ENCODE results near the gene PPP4R1.
"Not testable (repeated sequence)": the region's sequence is repeated elsewhere in the genome, so short reads cannot be mapped to it uniquely, and the experiment has no call there.

The PPP4R1 gene, protein sequence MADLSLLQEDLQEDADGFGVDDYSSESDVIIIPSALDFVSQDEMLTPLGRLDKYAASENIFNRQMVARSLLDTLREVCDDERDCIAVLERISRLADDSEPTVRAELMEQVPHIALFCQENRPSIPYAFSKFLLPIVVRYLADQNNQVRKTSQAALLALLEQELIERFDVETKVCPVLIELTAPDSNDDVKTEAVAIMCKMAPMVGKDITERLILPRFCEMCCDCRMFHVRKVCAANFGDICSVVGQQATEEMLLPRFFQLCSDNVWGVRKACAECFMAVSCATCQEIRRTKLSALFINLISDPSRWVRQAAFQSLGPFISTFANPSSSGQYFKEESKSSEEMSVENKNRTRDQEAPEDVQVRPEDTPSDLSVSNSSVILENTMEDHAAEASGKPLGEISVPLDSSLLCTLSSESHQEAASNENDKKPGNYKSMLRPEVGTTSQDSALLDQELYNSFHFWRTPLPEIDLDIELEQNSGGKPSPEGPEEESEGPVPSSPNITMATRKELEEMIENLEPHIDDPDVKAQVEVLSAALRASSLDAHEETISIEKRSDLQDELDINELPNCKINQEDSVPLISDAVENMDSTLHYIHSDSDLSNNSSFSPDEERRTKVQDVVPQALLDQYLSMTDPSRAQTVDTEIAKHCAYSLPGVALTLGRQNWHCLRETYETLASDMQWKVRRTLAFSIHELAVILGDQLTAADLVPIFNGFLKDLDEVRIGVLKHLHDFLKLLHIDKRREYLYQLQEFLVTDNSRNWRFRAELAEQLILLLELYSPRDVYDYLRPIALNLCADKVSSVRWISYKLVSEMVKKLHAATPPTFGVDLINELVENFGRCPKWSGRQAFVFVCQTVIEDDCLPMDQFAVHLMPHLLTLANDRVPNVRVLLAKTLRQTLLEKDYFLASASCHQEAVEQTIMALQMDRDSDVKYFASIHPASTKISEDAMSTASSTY

DNA sequence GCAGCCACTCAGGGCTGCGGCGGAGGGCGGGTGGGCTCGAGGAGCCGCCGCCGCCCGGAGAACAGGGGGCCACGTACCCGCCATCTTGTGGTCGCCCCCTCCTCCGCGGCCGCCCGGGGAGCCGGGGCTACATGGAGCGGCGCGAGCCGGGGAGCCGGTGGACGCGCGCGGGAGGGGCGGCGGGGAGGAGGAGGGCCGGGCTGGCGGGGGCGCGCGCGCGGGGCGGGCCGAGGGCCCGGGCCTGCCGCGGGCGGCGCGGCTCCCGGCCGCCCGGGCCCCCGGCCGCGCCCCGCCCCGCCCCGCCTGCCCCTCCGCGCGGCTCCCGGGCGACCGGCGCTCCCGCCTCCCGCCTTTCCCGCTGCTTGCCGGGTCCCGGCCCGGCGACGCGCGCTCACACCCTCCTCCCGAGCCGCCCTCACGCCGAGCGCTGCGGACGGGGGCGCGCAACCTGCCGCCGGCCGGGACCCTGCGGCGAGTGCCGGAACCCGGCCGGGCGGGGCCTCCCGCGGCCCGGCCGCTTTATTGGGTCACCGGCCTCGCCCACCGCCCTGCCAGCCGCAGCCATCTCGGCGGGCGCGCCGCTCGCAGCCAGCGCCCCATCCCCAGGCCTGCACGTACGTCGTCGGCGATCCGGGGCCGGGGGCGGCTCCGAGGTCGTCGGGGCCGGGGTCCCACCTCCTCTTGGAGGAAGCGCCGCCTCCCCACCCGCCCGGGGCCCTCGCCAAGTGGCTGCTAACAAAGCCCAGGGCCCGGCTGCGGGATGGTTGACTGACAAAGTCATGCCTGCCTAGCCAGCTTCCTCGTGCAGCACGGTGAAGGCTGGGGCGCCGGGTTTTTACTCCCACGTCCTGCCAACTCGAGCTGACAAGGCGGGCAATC is at the start of gene PPP4R1:
Gene PPP4R1 (minus strand): TSS at position 159 of the 879 bp plus-strand sequence. CDS start 75 bp downstream, at position 84.
- peak; percentile 24 for DNase-seq

DNA sequence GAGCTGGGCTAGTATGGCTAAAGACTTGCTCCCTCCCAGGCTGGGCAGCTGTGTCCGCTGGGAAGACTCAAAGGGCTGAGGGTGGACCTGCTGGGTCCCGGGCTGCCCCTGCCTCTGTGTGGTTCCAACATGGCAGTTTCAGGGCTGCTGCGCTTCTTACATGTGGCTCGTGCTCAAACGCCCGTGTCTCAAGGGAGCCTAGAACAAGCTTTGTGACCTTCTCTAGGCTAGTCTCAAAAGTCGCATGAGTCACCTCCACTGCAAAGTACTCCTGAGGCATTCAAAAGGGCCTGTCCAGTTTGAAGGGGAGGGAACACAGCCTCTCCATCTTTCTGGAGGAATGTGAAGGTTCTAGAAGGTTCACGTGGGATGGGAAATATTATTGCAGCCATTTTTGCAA is 49.0 kb upstream of the PPP4R1 start:
- DNase-seq = no peak

DNA sequence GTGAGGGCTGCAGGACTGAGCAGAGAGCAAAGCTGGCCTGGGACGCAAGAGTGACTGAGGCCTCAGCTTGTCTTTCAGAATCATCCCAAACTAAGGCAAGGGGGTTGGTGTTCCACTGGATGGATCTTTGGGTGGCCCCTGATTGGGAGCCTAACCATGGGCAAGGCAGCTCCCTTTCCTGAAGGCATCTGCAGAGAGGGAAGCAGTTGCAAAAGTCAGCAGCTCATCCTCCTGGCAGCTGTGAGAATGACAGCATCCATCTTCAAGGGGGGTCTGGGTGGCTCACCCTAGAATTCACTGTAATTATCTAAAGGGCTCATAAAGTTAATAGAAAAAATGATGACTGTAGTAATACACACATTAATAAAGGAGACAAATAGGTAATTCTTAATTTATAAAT is 47.2 kb upstream of the PPP4R1 start:
- no peak for DNase-seq

DNA sequence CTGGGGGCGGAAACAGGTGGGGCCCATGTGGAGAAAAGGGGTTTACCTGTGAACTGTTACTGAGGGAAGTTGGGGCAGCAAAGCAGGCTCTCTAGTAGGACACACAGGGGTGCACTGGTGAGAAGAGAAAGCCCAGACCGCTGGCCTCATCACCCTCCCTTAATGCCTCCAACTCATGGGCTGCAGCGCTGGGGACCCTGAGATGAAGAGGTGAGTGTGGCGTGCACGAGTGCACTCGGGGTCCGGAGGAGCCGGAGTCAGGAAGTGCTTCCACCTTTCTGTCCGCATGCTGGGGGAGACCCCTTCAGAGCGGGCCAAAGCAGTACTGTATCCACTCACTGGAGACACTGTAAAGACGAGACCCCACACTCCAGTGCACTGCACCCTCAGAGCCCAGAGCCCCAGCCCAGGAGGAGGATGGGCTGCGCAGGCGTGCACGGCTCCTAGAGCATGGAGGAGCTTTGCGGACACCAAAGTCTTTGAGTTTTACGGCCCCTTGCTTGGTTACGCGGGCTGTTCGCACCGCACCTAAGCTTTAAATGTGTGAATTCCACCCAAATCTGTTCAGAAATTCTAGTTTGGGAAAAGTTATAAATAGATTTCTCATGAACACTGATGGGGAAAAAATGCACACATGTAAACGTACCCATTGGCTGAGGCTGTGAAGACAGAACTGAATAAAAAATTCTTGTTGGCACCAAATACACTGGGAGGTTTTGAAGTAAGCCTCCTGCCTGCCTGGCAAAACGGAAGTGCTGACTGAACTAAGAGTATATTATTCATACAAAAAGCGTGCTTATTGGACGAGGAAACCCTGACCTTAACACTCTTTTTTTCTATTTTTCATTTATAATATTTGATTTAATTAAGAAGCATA is 45.4 kb upstream of the PPP4R1 start:
- no peak for DNase-seq

DNA sequence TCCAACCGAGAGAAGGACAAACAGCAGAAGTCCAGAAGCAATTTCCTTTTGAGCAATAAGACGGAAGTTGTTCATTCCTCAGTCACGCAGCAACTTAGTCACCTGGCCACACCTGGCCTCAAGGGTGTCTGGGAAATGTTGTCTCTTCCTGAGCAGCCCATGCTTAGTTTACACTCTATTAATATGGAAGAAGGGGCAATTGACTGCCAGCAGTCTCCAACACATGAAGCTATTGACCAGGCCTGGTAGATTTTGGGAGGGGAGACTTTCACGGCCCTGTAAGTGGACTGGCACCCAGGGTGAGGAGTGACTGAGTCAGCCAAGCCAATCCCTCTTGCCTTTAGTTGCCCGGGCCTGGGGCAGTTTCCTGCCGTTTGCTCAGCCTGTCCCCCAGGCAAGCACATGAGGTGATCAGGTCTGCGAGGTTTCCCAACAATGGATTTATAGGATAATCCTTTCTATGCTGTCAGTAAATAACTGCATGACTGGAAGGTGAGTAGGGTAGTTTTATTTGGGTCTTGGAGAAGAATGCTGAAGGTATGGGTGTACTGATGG is 43.8 kb upstream of the PPP4R1 start:
- no peak for DNase-seq

DNA sequence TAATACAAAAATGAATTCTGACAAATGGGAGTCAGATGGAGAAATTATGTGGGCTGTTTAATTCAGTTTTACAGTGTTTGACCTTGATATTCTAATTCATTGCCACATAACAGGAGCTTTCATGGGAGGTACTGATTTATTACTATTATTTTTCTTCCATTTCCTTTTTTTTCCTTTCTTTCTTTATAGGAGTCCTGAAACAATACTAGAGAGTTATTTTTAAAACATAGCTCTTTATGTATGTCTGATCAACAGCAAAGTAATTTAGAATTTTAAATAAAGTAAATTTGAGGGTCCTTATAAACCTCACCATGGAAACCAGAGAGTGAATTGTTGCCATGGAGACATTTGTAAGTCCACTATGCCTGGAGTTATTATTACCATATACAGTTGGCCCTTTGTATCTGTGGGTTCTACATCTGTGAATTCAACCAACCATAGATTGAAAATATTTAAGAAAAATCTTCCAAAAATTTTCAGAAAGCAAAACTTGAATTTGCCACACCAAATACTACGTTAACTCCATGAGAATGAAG is 40.9 kb upstream of the PPP4R1 start:
- DNase-seq = no peak

DNA sequence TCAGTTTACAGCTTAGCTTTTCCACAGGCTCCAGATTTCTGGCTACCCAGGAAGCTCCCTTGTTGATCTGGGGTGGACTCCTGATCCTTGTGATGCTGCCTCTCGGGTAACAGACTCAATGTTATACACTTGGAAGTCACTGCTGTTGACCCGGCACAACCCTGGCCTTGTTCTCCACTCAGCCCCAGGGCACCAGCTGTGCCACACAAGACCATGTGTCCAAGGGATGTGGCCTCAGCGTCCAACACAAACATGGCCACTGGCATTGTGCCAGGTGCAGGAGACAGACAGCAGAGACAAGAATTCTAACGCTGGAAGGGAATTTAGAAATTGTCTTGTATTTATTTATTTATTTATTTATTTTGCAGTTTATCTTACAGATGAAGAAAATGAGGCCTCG is 39.0 kb upstream of the PPP4R1 start:
- no peak for DNase-seq

DNA sequence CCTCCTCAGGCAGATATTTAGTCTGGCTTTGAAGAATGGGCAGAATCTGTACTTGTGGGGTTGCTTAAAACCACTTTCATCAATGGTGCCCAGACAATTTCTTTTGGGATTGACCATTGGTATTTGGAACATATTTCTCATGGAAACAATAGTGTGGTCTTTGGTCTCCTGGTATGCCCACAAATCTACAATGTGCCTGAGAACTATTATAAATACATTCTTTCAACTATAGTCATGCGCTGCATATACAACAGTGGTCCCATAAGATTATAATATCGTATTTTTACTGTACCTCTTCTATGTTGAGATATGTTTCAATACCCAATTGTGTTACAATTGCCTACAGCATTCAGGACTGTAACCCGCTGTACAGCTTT is 34.8 kb upstream of the PPP4R1 start:
- DNase-seq = no peak

DNA sequence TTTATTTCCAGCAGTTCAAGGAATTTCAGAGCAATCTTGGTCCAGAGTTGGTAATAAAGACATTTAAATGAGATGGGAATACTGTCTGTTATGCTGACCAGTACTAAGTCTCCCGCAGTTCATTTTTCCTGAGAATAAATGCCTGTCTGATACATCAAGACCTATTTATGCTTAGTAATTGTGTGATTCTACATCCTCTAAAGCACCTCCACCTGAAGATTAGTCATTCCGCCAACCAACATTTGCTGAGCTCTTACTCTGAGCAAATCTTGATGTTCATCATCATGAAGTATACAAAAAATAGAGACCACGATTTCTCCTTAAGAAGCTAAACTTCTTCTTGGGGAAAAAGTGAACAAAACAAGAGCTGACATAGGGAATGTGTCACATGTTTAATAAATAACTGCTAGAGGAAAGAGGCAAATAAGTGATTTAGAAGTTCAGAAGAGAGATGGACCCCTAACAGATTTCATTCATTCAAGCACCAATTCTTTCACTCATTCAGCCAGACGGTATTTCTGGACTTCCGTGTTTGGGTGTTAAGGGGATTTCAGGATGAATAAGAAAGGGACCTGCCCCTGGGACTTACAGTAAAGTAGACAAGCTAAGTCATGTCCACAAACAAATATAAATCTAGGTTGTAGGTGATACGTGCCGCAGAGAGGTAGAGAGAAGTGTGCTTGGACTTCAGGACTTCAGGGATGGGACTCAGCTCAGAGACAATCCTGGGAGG is 34.2 kb upstream of the PPP4R1 start:
- DNase-seq = no peak

DNA sequence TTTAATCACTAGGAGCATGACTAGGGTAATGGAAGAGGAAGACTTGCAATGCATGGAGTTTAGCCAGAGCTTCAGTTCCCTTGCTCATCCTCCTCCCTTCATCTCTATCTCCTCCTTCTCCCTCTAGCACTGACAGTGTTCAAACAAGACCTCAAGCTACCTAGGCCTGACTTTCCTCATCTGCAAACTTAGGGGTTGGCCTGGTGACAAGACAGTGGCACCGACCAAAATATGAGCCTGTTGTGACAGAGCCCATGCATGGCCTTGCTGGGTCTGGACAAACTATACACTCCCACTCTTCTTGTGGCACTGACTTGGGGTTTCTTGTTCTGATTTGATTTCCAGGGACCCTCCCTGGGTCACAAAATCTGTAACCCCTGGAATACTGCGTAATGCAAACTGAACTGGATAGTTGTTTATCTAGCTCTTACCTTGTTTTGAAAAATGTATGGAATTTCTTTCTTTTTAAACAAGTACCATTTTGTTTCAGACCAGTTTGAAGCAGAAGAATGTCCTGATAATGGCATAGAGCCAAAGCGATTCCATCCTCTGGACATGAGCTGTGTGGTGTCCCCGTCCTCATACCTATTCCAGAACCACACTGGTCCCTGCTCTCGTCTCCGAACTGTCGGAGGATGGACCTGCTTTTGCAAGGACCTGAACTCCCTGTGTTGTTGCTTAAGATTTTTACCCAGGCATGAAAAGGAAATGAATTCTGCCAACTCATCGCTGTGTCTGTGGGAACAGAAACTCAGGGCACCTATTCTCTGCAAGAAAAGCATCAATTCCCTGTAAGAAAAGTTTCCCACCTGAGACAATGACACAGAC is 33.4 kb upstream of the PPP4R1 start:
- no peak for DNase-seq

DNA sequence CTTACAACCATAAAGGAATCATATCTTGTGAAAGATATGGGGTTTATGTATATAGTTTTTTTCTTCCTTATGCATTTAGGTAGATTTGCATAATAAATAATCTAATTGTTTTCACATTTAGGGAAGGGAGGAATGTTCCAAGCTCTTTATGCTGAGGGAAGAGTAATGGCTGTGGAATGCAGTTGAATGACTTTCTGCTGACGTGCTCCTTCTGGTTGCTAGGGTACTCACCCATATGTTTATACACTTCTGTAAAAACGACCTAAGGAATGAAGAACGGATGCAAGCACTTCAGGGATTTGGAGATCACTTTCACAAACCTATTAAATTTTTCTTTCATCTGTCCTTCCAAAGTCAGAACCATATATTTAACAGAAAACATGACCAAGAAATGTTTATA is 29.2 kb upstream of the PPP4R1 start:
- DNase-seq = no peak

DNA sequence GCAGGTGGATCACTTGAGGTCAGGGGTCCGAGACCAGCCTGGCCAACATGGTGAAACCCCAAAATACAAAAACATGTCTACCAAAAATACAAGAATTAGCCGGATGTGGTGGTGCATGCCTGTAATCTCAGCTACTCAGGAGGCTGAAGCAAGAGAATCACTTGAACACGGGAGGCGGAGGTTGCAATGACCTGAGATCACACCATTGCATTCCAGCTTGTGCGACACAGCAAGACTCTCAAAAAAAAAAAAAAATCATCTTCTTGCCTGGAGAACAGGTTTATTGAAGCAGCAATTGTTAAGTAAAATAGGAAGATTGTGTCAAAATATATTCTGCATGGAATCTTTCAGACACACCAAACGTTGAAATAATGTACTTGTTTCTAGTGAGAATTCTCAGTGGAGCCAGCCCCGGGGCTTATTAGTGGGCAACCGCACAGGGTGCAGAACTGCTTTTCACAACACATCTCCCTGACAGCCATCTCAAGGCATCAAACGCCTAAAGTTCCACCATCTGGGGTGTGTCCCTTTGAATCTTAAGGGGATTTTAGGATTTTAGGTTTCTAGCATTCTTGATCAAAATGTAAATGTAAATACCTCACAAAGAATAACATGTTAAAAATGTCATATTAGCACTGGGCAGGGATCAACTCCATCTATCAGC is 28.6 kb upstream of the PPP4R1 start:
- no peak for DNase-seq

DNA sequence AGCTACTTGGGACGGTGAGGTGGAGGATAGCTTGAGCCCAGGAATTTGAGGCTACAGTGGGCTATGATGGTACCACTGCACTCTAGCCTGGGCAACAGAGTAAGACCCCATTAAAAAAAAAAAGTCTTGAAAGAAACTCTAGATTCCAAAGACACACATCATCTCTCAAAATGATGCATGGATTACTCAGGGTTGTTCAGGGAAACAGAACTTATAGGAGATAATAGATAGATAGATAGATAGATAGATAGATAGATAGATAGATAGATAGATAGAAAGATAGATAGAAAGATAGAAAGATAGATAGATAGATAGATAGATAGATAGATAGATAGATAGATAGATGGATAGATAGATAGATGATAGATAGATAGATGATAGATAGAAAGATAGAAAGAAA is 26.7 kb upstream of the PPP4R1 start:
- DNase-seq = not testable (repeated sequence)

DNA sequence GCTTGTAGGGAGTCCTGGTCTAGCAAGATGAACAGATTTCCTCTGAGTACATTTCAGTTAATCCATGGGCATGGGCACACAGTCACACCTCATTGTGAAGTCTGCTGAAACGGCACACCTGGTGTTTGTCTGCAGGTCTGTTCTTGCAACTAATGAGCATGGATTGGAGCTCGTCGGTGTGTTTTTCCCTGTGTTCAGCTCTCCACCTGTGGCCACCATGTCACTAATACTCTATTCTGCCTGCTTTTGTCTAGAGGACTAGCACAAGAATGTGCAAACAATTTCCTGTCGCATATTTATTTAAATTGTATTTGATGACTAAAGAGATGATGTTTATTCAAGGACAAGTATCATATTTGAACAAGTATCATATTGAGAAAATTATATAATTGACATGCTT is 24.5 kb upstream of the PPP4R1 start:
- no peak for DNase-seq

DNA sequence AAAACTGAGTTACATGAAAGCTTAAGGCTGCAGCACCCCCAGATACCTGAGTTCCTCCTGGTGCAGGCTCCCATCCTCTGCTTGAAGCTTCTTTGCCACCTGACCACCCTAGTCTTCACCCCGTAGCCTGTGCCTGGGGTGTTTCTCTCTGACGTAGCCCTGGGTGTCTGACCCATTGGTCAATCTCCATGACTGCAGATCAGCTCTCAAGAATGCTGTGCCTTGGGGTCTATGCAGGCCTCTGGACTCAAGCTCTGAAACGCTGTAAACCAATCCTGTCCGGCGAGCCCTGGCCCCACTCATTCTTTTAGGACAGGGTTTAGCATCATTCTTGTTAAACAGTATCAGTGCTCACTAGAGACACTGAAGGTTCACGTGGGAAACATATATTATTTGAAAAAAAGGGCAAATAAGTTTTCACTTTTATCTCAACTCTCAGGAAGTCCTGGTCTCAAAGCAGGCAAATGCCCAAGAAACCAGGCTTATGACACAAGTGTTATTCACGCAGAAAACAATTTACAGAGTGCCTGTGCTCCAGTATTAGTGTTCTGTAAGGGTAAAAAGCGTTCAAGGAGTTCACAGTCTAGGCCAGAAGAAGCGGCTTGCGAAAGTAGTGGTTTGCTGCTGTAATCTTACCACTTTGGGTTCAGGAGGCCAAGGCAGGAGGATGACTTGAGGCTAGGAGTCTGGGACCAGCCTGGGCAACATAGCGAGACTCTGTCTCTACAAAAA is 22.8 kb upstream of the PPP4R1 start:
- no peak for DNase-seq

DNA sequence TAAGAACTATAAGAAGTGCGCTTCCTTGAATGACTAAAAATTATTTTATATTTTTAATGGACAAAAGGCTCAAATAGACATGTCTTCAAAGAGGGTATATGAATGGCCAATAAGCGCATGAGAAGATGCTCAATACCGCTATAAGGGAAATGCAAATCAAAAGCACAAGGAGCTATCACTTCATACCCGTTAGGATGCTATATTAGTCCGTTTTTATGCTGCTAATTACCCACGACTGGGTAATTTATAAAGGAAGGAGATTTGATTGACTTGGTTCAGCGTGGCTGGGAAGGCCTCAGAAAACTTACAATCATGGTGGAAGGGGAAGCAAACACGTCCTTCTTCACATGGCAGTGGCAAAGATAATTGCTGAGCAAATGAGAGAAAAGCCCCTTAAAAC is 20.5 kb upstream of the PPP4R1 start:
- DNase-seq = no peak

DNA sequence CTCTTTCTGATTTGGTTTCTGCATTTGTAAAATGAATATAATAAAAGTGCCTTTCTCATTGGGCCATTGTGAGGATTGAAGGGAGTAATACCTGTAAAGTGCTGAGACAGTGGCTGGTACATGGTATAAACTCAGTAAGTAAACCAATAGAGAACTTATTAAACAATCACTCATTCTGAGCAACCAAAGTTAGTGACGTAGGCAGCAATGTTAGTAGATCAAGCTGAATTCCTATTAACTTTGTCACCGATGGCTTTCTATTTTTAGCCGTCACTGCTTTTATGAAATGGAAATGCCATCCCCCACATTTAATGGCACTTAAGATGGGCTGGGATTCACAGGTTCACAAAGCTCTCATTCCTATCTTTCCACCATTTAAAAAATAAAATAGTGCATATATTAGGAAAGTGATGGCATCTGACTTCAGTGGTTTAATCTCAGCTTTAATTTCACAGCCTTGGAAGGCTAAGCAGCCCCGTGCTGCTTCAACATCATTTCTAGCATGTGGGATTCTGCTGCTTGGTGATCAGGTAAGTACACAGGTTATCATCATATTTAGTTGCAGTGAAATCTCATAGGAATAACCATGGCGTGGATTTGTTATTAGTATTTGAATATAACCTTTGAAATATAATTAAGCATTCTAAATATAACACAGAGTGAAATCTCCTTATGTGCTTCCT is 17.6 kb upstream of the PPP4R1 start:
- no peak for DNase-seq

DNA sequence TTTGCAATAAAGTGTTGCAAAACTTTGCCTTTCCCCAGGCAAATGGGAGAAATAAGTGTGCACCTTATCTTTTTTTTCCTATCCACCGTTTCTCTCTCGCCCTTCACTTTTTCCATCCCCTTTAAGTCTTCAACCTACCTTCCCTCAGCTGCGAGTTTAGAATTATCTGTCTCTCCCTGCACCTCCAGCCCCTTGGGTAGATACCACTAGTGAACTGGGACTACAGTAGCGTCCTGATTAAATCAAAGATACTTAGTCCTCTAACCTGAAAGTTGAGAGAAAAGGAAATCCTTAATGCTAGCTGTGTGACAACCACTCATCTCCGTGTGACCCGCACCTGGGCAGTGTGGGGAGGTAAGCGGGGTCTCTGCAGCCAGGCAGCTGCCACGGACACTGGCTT is 16.1 kb upstream of the PPP4R1 start:
- no peak for DNase-seq

All from MV-4-11 (cell line).